ENCODE results near the gene FOXE1.

FOXE1 gene

GRCh38 chr9:97808972-97809371 lies 44.1 kb upstream of the FOXE1 start:
- ChIA-PET POLR2A (interaction anchor here (0.6 kb wide), 1 partner anchor 31 kb away, joined by 3 read pairs; no protein-coding TSS in a partner anchor), CTCF (interaction anchor here (0.6 to 1.4 kb wide), 3 partner anchors 80 to 329 kb away, joined by 3 to 6 read pairs (median 3); no protein-coding TSS in a partner anchor)
- no peak overlapping the region for H3K27ac ChIP-seq (ENCODE audit: extremely low read depth, low read depth, low read length)
- H3K4me3 ChIP-seq (ENCODE audit: low read depth, low read length), result no peak overlapping the region
- H3K9me3 ChIP-seq (ENCODE audit: control insufficient read depth, insufficient read depth, low read depth, low read length), result no peaks in the 10 kb centered on the region
- TF ChIP-seq ZNF24 (tag by site-specific recombination; IDR thresholded peaks at IDR 0.05), result no peak
- TF ChIP-seq ZNF311 (tag by site-specific recombination; IDR thresholded peaks at IDR 0.05; ENCODE audit: borderline replicate concordance), result no peak
- peak; percentile 38 for TF ChIP-seq ZFHX2 (tag by site-specific recombination; conservative IDR thresholded peaks at IDR 0.05)
- peak; percentile 22; the same call in 1 of the 2 replicates for TF ChIP-seq ZNF398 (tag by site-specific recombination; IDR thresholded peaks at IDR 0.05)
- TF ChIP-seq EGR2 (tag by site-specific recombination; IDR thresholded peaks at IDR 0.05; ENCODE audit: low read depth), result no peak; the same call in 1 of the 2 replicates
- H3K4me1 ChIP-seq (ENCODE audit: control insufficient read depth, insufficient read depth, low read length), result peaks cover 9% of the 10 kb centered on the region
- no peaks in the 10 kb centered on the region for H3K36me3 ChIP-seq (ENCODE audit: control insufficient read depth in 2 of 2, insufficient read depth in 1 of 2, low read length in 2 of 2)

GRCh38 chr9:97809666-97810344 lies 43.2 kb upstream of the FOXE1 start:
- Histone ChIP-seq H3K9me3 (ENCODE audit: control insufficient read depth, insufficient read depth, low read depth, low read length) (no peaks in the 10 kb centered on the region), H3K27ac (ENCODE audit: extremely low read depth, low read depth, low read length) (no peak overlapping the region), H3K4me1 (ENCODE audit: control insufficient read depth, insufficient read depth, low read length) (peaks cover 9% of the 10 kb centered on the region), H3K36me3 (ENCODE audit: control insufficient read depth in 2 of 2, insufficient read depth in 1 of 2, low read length in 2 of 2) (no peaks in the 10 kb centered on the region), H3K4me3 (ENCODE audit: low read depth, low read length) (no peak overlapping the region)
- ChIA-PET CTCF (interaction anchor here (0.6 to 1.4 kb wide), 4 partner anchors 66 to 330 kb away, joined by 3 to 6 read pairs (median 4); no protein-coding TSS in a partner anchor), POLR2A (no interaction called here)
- TF ChIP-seq ZNF664 (tag by site-specific recombination; IDR thresholded peaks at IDR 0.05), result no peak
- peak; percentile 87 for TF ChIP-seq ZIC2 (tag by site-specific recombination; IDR thresholded peaks at IDR 0.05)
- TF ChIP-seq SP7 (tag by site-specific recombination; IDR thresholded peaks at IDR 0.05), result peak; percentile 63; the same call in 1 of the 2 replicates
- TF ChIP-seq ZNF555 (tag by site-specific recombination; conservative IDR thresholded peaks at IDR 0.05), result no peak
- TF ChIP-seq ZNF138 (tag by site-specific recombination; IDR thresholded peaks at IDR 0.05; ENCODE audit: borderline replicate concordance), result no peak
- peak; percentile 31; the same call in 1 of the 2 replicates for TF ChIP-seq ZNF600 (tag by site-specific recombination; IDR thresholded peaks at IDR 0.05)
- TF ChIP-seq OSR2 (tag by site-specific recombination; IDR thresholded peaks at IDR 0.05), result peak; percentile 53
- no peak for TF ChIP-seq HIC1 (tag by site-specific recombination; IDR thresholded peaks at IDR 0.05)
- TF ChIP-seq ZNF350 (tag by site-specific recombination; IDR thresholded peaks at IDR 0.05), result no peak
- TF ChIP-seq IKZF3 (tag by site-specific recombination; IDR thresholded peaks at IDR 0.05), result no peak

GRCh38 chr9:97811533-97812246 lies 41.3 kb upstream of the FOXE1 start:
- Histone ChIP-seq H3K4me3 (ENCODE audit: low read depth, low read length) (no peak overlapping the region), H3K4me1 (ENCODE audit: control insufficient read depth, insufficient read depth, low read length) (peaks cover 9% of the 10 kb centered on the region), H3K9me3 (ENCODE audit: control insufficient read depth, insufficient read depth, low read depth, low read length) (no peaks in the 10 kb centered on the region), H3K36me3 (ENCODE audit: control insufficient read depth in 2 of 2, insufficient read depth in 1 of 2, low read length in 2 of 2) (no peaks in the 10 kb centered on the region), H3K27ac (ENCODE audit: extremely low read depth, low read depth, low read length) (no peak overlapping the region)
- ChIA-PET POLR2A (interaction anchor here (0.7 kb wide), 1 partner anchor 8 kb away, joined by 3 read pairs; no protein-coding TSS in a partner anchor), CTCF (interaction anchor here (0.6 to 1.1 kb wide), 3 partner anchors 12 to 74 kb away, joined by 3 to 5 read pairs (median 3); no protein-coding TSS in a partner anchor)
- no peak for TF ChIP-seq ZSCAN4 (tag by site-specific recombination; IDR thresholded peaks at IDR 0.05)
- no peak for TF ChIP-seq ZNF335 (tag by site-specific recombination; conservative IDR thresholded peaks at IDR 0.05)
- no peak for TF ChIP-seq ZNF324 (tag by site-specific recombination; IDR thresholded peaks at IDR 0.05)
- no peak for TF ChIP-seq ZNF239 (tag by site-specific recombination; IDR thresholded peaks at IDR 0.05)
- no peak for TF ChIP-seq OVOL3 (tag by site-specific recombination; IDR thresholded peaks at IDR 0.05)
- TF ChIP-seq ZFHX2 (tag by site-specific recombination; conservative IDR thresholded peaks at IDR 0.05), result no peak
- no peak for TF ChIP-seq HOXD13 (CRISPR knock-in tag; IDR thresholded peaks at IDR 0.05; ENCODE audit: borderline replicate concordance)
- TF ChIP-seq ZNF398 (tag by site-specific recombination; IDR thresholded peaks at IDR 0.05), result 0 out of 2 replicates have a peak, but pooled peaks have one; percentile 16

Data from HEK293 (cell line).